ENCODE measurements around the gene DIP2C.
"Not testable (repeated sequence)": the region's sequence is repeated elsewhere in the genome, so short reads cannot be mapped to it uniquely, and the experiment has no call there.

The DIP2C gene

GRCh38 chr10:659688-660141, 29.8 kb downstream of the DIP2C start:
- no peak for DNase-seq

- DNase-seq, result not testable (repeated sequence)
These were observed 31.6 kb downstream of the DIP2C start for GRCh38 chr10:657816-658350.

GRCh38 chr10:656883-657282, 32.6 kb downstream of the DIP2C start:
- no peak for DNase-seq

GRCh38 chr10:655184-655583, 34.3 kb downstream of the DIP2C start:
- no peak for DNase-seq

DNA sequence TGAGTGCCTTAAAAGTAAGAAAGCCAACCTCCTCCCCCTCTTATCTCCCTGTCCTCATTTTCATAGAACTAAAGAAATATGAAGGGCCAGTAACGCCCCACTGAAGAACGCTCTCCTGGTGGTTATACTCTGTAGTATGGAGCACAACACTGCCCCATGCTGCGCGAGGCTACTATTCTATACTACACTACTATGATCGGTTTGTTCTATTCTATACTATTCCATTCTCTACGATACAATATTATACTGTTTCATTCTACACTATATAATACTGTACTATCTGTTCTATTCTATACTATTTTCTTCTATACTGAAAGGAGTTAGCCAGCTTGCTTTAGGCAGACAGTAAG, 34.8 kb downstream of the DIP2C start:
- DNase-seq, result no peak

DNA sequence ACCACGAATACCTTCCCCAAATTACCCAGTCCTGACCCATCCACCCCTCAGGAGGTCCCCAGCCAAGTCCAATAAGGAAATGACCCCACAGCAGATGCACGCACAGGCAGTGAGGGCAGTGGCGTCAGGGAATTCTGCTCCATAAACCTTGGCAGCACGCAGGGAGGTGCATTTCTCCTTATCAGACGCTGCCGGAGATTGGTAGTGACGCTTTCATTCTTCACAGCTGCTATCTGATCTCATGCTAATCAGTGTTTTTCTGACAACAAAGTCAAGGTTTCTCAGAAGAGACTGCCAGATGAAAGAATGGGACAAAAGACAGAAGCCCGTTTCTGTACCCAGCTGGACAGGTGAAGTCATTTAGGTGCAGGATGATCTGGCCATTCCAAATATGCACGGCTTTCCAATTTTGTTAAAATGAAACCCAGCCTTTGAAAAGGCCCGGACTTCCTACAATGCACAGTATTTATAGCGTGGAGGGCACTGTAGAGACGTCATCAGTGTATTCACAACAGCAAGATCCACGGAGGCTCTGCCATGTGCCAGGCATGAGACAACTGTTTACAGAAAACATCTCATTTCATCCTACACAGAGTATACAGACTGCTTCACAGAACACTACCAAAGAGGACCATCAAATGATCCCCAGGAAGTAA, 35.3 kb downstream of the DIP2C start:
- no peak for DNase-seq

DNA sequence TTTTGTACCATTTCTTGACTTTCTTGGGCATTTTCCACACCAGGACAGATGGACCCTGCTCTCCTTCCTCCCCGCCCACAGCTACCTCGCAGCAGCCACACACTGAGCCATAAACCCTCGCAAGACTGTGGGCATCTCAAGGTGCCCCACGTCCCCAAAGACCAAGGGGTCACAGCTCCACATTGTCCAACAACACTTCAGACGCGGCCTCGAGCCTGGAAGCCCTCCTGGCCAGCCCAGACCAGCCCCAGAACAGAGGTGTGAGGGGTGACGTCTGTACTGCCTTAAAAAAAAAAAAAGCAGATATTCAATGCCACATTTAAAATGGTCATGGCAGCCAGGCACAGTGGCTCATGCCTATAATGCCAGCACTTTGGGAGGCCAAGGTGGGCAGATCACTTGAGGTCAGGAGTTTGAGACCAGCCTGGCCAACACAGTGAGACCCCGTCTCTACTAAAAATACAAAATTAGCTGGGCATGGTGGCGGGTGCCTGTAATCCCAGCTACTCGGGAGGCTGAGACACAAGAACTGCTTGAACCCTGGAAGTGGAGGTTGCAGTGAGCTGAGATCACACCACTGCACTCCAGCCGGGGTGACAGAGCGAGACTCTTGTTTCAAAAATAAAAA, 36.5 kb downstream of the DIP2C start:
- not testable (repeated sequence) for DNase-seq

DNA sequence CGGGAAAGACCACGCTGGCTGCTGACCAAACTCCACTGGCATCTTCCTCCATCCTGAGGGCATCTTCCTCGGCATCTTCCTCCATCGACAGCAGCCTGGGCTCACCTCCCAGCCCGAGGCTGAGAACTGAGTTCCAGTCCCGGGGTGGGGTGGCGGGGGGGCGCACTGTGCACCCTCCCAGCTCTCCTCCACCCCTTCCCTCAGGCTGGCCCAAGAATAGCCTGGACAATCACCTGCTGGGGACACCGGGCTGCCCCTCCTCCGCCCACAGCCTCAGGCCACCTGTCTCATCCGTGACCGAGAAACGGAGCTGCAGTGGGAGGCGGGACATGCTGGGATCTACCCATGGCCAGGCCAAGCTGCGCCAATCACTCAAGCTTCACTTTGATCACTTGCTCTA, 37.2 kb downstream of the DIP2C start:
- DNase-seq, result no peak

DNA sequence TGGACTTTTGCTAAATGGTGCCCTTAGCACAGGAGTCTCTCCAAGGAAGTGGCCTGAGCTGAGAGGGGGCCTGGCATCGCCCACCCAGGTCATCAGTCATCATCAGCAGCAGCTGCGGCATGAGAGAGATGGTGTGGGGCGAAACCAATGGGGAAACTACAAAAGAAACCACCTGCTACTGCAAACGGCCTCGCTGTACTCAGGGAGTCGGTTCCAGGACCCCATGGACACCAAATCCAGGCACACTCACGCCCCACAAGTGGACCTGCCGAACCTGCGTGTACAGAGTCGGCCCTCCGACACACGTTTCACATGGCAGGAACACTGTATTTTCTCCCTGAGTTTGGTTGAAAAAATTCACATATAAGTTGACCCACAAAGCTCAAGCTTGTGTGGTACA, 37.8 kb downstream of the DIP2C start:
- no peak for DNase-seq

GRCh38 chr10:650886-651615, 38.4 kb downstream of the DIP2C start:
- no peak for DNase-seq

- DNase-seq, result no peak
These were observed 39.0 kb downstream of the DIP2C start for GRCh38 chr10:650441-650851.

GRCh38 chr10:649798-650440, 39.5 kb downstream of the DIP2C start:
- no peak for DNase-seq

DNA sequence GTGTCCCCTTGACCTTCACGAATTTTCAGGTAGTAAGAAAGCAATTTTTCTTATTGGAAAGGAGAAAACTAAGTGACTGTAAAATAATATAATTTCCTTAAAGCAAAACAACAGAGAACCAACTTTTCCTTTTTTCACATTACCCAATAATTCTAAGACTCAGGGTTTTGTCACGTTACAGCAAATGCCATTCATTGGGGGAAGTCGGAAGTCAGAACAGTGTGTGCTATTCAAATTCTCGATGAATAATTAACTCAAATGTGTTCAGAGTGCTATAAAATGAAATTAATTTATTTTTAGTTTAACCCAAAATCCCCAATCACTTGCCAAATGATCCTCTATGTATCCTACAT, 40.0 kb downstream of the DIP2C start:
- DNase-seq, result no peak

GRCh38 chr10:647019-647418, 42.4 kb downstream of the DIP2C start:
- not testable (repeated sequence) for DNase-seq

- DNase-seq, result no peak
These were observed 43.3 kb downstream of the DIP2C start for GRCh38 chr10:646118-646524.

GRCh38 chr10:644943-645334, 44.5 kb downstream of the DIP2C start:
- no peak for DNase-seq

GRCh38 chr10:644076-644942, 45.2 kb downstream of the DIP2C start:
- no peak for DNase-seq

DNA sequence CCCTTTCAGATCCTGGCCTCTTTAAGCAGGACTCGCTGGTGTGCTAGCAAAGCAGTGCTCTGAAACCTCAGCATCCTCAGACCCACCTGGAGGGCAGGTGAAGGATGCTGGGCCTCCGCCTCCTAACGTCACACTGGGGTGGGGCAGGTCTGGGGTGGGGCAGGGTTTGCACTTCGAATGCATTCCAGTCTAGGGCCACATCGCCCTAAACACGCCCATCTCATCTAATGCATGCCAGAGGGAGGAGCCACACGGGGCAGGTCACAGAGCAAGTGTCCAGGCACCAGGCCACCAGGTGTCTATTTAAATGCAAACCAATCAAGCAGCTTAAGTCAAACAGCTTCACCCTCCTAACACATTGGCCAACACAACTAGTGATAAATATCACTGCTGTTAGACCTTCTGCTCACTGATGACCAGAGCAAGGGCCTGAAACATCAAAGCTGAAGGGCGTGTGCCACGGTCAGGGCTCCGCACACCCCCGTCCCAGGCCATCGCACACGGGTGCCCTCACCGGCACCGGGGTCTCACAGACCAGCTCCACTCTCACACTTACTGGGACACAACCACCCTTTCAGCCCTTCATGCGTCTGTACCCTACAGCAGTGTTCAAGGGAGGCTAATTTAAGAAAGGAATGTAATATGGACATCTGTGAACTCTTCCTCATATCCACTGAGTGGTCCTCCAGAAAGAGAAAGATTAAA, 47.1 kb downstream of the DIP2C start:
- DNase-seq, result no peak

DNA sequence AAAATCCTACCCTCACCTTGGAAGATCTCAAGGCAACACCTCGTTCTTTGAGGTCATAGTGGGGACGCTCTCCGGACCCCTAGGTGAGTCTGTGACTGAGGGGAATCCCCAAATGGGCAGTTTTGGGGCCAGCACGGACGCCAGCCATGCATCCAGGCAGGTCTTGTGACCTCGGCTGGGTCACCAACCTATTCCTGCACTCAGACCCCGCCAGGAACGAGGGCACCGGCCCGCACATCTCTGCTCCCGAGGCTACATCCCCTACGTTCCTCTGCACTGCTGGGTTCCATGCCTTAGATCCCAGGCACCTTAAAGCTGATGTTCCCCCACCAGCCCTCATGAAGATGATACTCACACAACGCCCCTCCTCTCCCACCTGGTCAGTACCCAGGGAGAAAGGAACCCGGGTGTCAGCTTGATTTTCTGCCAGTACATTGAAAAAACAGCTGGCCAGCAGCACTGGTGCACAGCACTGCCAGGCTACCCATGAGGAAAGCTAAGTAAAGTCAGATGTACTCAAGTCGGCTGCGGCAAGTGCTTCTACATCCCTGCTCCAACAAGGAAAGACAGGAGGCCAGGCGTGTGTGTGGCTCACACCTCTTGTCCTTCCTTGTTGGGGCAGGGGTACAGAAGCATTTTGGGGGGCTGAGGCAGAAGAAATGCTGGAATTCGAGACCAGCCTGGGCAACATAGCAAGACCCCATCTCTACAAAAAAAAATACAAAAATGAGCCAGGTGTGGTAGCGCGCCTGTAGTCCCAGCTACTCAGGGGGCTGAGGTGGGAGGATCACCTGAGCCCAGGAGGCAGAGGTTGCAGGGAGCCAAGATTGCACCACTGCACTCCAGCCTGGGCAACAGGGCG, 48.1 kb downstream of the DIP2C start:
- no peak for DNase-seq

DNA sequence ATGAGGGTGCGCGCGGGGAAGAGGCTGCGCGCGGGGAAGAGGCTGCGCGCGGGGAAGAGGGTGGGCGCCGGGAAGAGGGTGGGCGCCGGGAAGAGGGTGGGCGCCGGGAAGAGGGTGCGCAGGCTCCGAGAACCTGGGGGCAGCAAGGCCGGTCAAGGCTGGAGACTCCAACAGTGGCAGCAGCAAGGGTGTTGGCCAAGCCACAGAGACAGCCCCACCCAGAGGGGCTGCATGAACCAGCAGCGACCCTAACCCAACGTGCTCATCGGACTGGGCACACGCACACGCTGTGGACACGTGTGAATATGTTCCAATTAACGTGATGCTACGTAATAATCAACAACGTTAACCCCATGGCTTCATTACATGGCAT, 48.8 kb downstream of the DIP2C start:
- no peak for DNase-seq
